SK-N-SH (cell line): ENCODE data around the gene PPP2R5C.

Experiments used
- CTCF ChIP-seq: fragments of 200-600 bp; sonication (generic); IDR thresholded peaks from 2 replicates; pipeline ENCODE4 v1.6.1; 2017; ENCODE audit warnings: antibody characterized with exemption, mild to moderate bottlenecking, moderate library complexity
- EP300 ChIP-seq, 2 experiments: IDR thresholded peaks; 2 replicates each; pipeline versions ENCODE4 v1.4.0 to v1.6.1; 2012; ENCODE audit warnings: borderline replicate concordance in 1 of 2, low read depth in 1 of 2, low read length in 1 of 2
- EZH2phosphoT487 ChIP-seq: fragments of 200-600 bp; sonication (generic); IDR thresholded peaks from 2 replicates; pipeline ENCODE4 v1.6.1; 2017; ENCODE audit warnings: low read depth, mixed run types, mild to moderate bottlenecking, antibody characterized with exemption, moderate library complexity, borderline replicate concordance
- FOXJ3 ChIP-seq: sonication (generic); formaldehyde crosslinking; IDR thresholded peaks from 2 replicates; pipeline ENCODE4 v1.5.1; 2020; ENCODE audit warnings: mild to moderate bottlenecking, missing genetic modification reagents
- FOXM1 ChIP-seq: IDR thresholded peaks from 2 replicates; pipeline ENCODE4 v1.4.0; 2012; ENCODE audit warnings: low read depth, mild to moderate bottlenecking
- GABPA ChIP-seq: IDR thresholded peaks from 2 replicates; pipeline ENCODE4 v1.4.0; 2012; ENCODE audit warnings: low read depth, mild to moderate bottlenecking
- GATA2 ChIP-seq: sonication (generic); formaldehyde crosslinking; IDR thresholded peaks from 2 replicates; pipeline ENCODE4 v1.5.0; 2020; ENCODE audit warnings: mild to moderate bottlenecking, missing genetic modification reagents
- MAX ChIP-seq: IDR thresholded peaks from 2 replicates; pipeline ENCODE4 v1.4.0; 2012; ENCODE audit warnings: low read depth
- MXI1 ChIP-seq: IDR thresholded peaks from 2 replicates; pipeline ENCODE4 v1.6.1; 2012; ENCODE audit warnings: mild to moderate bottlenecking, low read depth, low read length, improper control_type of control experiment
- POLR2AphosphoS5 ChIP-seq: IDR thresholded peaks from 2 replicates; pipeline ENCODE4 v1.6.1; 2012; ENCODE audit warnings: low read depth, low read length
- TAF1 ChIP-seq: IDR thresholded peaks from 2 replicates; pipeline ENCODE4 v1.6.1; 2012; ENCODE audit warnings: low read depth, mild to moderate bottlenecking, low read length, moderate library complexity, borderline replicate concordance
- YY1 ChIP-seq: IDR thresholded peaks from 2 replicates; pipeline ENCODE4 v1.4.0; 2012; ENCODE audit warnings: low read depth, mild to moderate bottlenecking
- TF ChIP-seq, protein P1 (sequence below): IDR thresholded peaks from 2 replicates; pipeline ENCODE4; 2012
- TF ChIP-seq, protein P2 (sequence below): IDR thresholded peaks from 2 replicates; pipeline ENCODE4 v1.6.1; 2012; ENCODE audit warnings: mild to moderate bottlenecking, low read depth, low read length, moderate library complexity

GRCh38 chr14:101876555-101876938 lies 115.0 kb downstream of the PPP2R5C start:
- TF ChIP-seq POLR2AphosphoS5: peak; percentile 59
- TF ChIP-seq YY1: no peak
- TF ChIP-seq, protein P1, sequence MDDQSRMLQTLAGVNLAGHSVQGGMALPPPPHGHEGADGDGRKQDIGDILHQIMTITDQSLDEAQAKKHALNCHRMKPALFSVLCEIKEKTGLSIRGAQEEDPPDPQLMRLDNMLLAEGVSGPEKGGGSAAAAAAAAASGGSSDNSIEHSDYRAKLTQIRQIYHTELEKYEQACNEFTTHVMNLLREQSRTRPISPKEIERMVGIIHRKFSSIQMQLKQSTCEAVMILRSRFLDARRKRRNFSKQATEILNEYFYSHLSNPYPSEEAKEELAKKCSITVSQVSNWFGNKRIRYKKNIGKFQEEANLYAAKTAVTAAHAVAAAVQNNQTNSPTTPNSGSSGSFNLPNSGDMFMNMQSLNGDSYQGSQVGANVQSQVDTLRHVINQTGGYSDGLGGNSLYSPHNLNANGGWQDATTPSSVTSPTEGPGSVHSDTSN: peak; percentile 61
- no peak for TF ChIP-seq CTCF
- peak; percentile 96 for TF ChIP-seq FOXJ3
- TF ChIP-seq MXI1: peak; percentile 97
- no peak for TF ChIP-seq FOXM1
- TF ChIP-seq TAF1: no peak
- TF ChIP-seq GATA2: no peak; the same call in 1 of the 2 replicates
- no peak for TF ChIP-seq GABPA
- no peak for TF ChIP-seq EZH2phosphoT487
- no peak for TF ChIP-seq MAX
- peak in 1 of 2 experiments; percentile 99; a peak in 2 of 4 replicates for TF ChIP-seq EP300 (IDR thresholded peaks at IDR 0.05; ENCODE audit: borderline replicate concordance in 1 of 2, low read depth in 1 of 2, low read length in 1 of 2)
- TF ChIP-seq, protein P2, sequence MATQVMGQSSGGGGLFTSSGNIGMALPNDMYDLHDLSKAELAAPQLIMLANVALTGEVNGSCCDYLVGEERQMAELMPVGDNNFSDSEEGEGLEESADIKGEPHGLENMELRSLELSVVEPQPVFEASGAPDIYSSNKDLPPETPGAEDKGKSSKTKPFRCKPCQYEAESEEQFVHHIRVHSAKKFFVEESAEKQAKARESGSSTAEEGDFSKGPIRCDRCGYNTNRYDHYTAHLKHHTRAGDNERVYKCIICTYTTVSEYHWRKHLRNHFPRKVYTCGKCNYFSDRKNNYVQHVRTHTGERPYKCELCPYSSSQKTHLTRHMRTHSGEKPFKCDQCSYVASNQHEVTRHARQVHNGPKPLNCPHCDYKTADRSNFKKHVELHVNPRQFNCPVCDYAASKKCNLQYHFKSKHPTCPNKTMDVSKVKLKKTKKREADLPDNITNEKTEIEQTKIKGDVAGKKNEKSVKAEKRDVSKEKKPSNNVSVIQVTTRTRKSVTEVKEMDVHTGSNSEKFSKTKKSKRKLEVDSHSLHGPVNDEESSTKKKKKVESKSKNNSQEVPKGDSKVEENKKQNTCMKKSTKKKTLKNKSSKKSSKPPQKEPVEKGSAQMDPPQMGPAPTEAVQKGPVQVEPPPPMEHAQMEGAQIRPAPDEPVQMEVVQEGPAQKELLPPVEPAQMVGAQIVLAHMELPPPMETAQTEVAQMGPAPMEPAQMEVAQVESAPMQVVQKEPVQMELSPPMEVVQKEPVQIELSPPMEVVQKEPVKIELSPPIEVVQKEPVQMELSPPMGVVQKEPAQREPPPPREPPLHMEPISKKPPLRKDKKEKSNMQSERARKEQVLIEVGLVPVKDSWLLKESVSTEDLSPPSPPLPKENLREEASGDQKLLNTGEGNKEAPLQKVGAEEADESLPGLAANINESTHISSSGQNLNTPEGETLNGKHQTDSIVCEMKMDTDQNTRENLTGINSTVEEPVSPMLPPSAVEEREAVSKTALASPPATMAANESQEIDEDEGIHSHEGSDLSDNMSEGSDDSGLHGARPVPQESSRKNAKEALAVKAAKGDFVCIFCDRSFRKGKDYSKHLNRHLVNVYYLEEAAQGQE: no peak
